Skeletal muscle tissue (tissue), 4 donors: ENCODE results near the gene ANAPC7. TPM values are rescaled to one million over a fixed set of nuclear protein-coding genes. Genes with fewer than 3 reads are reported as not detected.
"Not testable (repeated sequence)": the region's sequence is repeated elsewhere in the genome, so short reads cannot be mapped to it uniquely, and the experiment has no call there.

Experiments used
- H3K27ac ChIP-seq: one replicate; pipeline ENCODE4 v1.7.0; 2013; ENCODE audit warnings: mild to moderate bottlenecking, low read depth, low read length, inconsistent platforms
- H3K27me3 ChIP-seq, 3 donors: one replicate each; pipeline ENCODE4 v1.7.0; 2013; ENCODE audit warnings: low read length in 3 of 3; ENCODE audit not compliant: control insufficient read depth in 3 of 3, insufficient read depth in 3 of 3
- H3K36me3 ChIP-seq, 3 donors: one replicate each; pipeline ENCODE4 v1.7.0; 2013; ENCODE audit warnings: low read length in 3 of 3; ENCODE audit not compliant: control insufficient read depth in 3 of 3, insufficient read depth in 3 of 3
- H3K4me1 ChIP-seq, 3 donors: one replicate each; pipeline ENCODE4 v1.7.0; 2013; ENCODE audit warnings: low read length in 3 of 3, mild to moderate bottlenecking in 3 of 3; ENCODE audit not compliant: control insufficient read depth in 3 of 3, insufficient read depth in 3 of 3
- H3K4me3 ChIP-seq, 3 donors: one replicate each; pipeline ENCODE4 v1.7.0; 2013; ENCODE audit warnings: low read length in 3 of 3
- H3K9ac ChIP-seq, 3 donors: one replicate each; pipeline ENCODE4 v1.7.0; 2013; ENCODE audit warnings: low read length in 3 of 3, mild to moderate bottlenecking in 3 of 3, moderate library complexity in 2 of 3, low read depth in 1 of 3
- H3K9me3 ChIP-seq, 3 donors: one replicate each; pipeline ENCODE4 v1.7.0; 2013; ENCODE audit warnings: low read length in 3 of 3; ENCODE audit not compliant: control insufficient read depth in 3 of 3
- total RNA-seq: library from RNA; depleted of rRNA; stranded (reverse); fragments of >200 nt; gene quantifications from one replicate; pipeline ENCODE4 v1.2.3, GENCODE V29; 2014
- donor health status: Osteomylitis.

ANAPC7 gene
- total RNA-seq, 1 donor from 2014 or later, result 38.6 TPM

DNA sequence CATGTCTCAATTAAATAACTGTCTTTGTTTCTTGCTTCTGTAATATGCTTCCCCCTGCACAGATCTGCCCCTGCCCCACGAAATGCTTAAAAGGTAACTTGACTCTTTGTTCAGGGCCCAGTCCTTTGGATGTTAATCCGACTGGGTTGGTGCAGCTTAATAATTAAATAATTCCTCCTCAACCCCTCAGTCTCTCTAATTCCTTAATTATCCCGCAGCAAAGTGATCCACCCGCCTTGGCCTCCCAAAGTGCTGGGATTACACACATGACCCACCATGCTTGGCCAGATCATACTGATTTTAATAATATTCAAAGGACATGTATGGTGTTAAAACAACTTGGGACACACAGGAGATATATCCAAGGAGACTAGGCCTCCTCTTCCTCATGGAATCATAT is 18.2 kb upstream of the ANAPC7 start:
- Histone ChIP-seq H3K27ac (no peak overlapping the region), H3K27me3 (no peaks in the 10 kb centered on the region), H3K9me3 (no peaks in the 10 kb centered on the region), H3K9ac (no peak overlapping the region), H3K36me3 (no peaks in the 10 kb centered on the region), H3K4me3 (no peak overlapping the region), H3K4me1 (no peaks in the 10 kb centered on the region)

DNA sequence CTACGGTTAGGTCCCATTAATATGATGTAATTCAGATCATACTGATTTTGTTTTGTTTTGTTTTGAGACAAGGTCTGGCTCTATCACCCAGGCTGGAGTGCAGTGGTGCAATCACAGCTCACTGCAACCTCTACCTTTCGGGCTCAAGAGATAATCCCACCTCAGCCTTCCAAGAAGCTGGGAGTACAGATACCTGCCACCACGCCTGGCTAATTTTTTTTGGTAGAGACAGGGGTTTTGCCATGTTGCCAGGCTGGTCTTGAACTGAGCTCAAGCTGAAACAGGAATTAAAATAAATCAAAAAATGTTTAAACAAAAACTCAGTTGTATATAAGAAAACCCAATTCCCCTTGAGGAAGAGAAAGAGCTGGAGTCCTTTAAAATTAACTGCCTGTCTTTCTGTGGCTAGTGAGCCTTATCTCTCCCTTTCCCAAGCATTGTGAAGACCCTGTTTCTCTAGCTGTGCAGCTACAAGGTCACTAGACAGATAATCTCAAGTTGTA is 17.7 kb upstream of the ANAPC7 start:
- Histone ChIP-seq H3K4me3 (no peak overlapping the region), H3K4me1 (no peaks in the 10 kb centered on the region), H3K9me3 (no peaks in the 10 kb centered on the region), H3K27me3 (no peaks in the 10 kb centered on the region), H3K36me3 (no peaks in the 10 kb centered on the region), H3K9ac (no peak overlapping the region), H3K27ac (no peak overlapping the region)

DNA sequence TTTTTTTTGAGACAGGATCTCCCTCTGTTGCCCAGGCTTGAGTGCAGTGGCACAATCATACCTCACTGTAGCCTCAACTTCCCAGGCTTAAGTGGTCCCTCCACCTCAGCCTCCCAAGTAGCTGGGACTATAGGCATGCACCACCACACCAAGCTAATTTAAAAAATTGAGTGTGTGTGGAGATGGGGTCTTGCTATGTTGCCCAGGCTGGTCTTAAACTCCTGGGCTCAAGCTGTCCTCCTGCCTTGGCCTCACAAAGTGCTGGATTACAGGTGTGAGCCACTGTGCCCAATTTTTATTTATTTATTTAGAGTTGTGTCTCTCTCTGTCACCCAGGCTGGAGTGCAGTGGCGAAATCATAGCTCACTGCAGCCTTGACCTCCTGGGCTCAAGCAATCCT is 17.1 kb upstream of the ANAPC7 start:
- H3K9me3 ChIP-seq, H3K36me3 ChIP-seq, H3K9ac ChIP-seq, H3K27ac ChIP-seq, H3K27me3 ChIP-seq, H3K4me1 ChIP-seq, H3K4me3 ChIP-seq: not testable (repeated sequence)

DNA sequence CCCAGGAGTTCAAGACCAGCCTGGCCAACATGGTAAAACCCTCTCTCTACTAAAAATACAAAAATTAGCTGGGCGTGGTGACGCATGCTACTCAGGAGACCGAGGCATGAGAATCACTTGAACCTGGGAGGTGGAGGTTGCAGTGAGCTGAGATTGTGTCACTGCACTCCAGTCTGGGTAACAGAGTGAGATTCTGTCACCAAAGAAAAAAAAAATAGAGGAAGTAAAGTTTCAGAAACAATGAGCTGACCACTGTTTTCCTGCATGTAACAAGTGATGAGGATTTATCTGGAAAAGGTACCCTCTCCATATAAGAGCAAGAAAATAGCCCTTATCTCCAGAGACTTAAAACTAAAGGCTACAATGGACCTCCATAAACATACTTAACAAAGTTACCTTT is 13.6 kb upstream of the ANAPC7 start:
- H3K36me3 ChIP-seq, H3K27ac ChIP-seq: not testable (repeated sequence)

DNA sequence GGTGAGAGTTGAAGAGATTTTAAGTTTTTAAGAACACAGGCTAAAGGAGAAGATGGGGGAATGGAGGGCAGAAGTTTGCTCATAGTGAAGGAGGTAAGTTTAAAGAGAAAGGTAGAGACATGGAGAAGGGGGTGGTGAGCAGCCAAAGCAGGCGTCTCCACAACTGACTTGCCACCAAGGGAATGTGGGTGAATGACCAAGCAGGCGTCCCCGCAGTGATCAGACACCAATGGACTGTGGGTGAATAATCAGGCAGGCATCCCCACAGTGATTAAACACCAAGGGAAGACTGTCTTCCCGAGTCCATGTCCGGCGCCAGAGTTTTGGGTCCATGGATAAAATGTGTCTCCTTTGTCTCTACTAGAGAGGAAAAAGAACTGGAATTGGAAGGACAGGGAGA is 6.6 kb upstream of the ANAPC7 start:
- not testable (repeated sequence) for H3K4me1 ChIP-seq, H3K4me3 ChIP-seq, H3K36me3 ChIP-seq, H3K27ac ChIP-seq, H3K27me3 ChIP-seq, H3K9ac ChIP-seq, H3K9me3 ChIP-seq

More for the DNA sequence above, 13.6 kb upstream of the ANAPC7 start:
- H3K4me3 ChIP-seq, H3K9ac ChIP-seq, H3K4me1 ChIP-seq, H3K9me3 ChIP-seq, H3K27me3 ChIP-seq: not testable (repeated sequence)

DNA sequence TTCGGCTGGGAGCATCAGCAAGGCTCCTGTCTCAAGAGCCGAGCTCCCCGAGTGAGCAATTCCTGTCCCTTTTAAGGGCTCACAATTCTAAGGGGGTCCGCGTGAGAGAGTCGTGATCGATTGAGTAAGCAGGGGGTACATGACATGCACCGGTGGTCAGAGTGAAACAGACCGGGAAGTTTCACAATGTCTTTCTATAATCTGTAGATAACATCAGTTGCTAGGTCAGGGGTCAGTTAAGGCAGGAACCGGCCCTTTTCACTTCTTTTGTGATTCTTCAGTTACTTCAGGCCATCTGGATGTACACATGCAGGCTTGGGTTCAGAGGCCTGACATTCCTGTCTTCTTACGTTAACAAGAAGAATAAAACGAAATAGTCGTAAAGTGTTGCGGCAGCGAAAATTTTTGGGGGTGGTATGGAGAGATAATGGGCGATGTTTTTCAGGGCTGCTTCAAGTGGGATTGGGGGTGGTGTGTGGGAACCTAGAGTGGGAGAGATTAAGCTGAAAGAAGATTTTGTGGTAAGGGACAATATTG is 1.7 kb upstream of the ANAPC7 start:
- H3K9me3 ChIP-seq, H3K27ac ChIP-seq, H3K9ac ChIP-seq, H3K4me3 ChIP-seq, H3K27me3 ChIP-seq: not testable (repeated sequence)
- peaks cover 9 to 18% (median 13%) of the 10 kb centered on the region in 3 donors for H3K4me1 ChIP-seq
- peaks cover 5 to 11% (median 8%) of the 10 kb centered on the region in 3 donors for H3K36me3 ChIP-seq

DNA sequence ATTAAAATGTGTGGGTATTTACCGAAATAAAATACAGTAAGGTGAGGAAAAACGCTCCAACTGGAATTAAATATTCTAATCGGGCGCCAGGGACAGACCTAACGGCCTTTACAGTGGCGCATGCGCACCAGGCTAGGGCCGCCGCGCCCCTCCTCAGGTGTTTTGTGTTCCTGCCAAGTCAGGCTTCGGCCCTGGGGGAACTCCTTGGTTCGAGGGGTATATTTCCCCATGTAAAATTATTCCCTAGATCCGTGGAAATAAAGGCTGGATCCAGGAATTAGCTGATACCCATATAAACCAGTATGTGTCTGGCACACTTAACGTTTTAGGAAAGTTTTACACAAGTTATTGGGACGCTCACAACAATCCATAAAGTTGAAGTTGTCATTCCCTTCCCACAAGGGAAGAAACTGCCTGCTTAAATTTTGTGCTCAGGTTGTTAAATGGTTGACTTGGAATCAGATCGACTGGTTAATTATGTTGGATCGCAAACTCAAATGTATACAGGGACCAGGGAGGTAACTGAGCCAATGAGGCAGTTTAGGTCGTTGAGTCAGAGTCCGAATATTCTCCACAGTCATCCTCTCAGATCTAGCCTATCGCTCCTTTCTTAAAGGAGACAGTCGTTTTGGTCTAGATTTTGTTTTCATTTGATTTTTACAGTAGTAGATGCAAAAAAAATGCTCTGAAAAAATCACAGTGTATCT is 621 bp upstream of the ANAPC7 start:
- peak overlapping the region; percentile 80 to 90 (median 85) for H3K4me3 ChIP-seq
- peaks cover 9 to 18% (median 13%) of the 10 kb centered on the region in 3 donors for H3K4me1 ChIP-seq
- peak overlapping the region; percentile 86 to 88 (median 86) for H3K9ac ChIP-seq
- H3K9me3 ChIP-seq, result no peaks in the 10 kb centered on the region
- no peaks in the 10 kb centered on the region for H3K27me3 ChIP-seq
- peak overlapping the region; percentile 91 for H3K27ac ChIP-seq
- H3K36me3 ChIP-seq, result peaks cover 5 to 13% (median 8%) of the 10 kb centered on the region in 3 donors

DNA sequence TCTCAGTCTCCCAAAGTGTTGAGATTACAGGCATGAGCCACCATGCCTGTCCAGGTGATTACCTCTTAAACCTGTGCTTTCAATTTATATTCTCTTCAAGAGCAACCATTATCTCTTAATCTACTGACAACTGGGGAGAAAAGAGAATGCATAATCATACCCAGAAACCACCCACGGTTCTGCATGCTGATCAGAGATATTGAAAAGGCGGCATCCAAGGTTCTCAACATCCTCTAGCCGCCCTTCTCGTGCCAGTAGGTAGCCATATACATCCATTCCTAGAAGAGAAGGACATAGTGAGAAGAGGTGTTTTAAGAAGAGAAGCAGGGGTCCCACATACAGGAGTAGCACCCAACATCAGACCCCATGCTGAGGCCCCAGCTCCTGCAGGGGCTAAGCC is 20.8 kb downstream of the ANAPC7 start:
- H3K36me3 ChIP-seq, result peaks cover 28 to 58% (median 54%) of the 10 kb centered on the region in 3 donors

DNA sequence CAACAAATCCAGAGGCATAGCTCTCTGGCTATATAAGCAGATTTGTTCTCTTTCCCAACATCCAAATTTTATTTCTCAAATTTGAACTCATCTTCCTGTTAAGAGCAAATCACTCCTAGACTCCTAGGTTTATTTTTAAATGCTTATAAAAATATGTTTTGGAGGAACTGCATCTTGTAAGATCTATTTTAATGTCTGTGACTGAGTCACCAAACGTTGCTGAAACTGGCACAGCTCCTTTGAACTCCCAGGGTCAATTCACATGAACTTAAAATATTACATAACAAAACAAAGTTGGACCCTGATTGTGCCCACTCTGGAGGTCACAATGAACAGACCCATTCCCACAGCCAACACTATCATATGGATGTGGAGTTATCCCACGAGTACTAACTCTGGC is 23.9 kb downstream of the ANAPC7 start:
- Histone ChIP-seq H3K9ac (no peak overlapping the region), H3K27me3 (no peaks in the 10 kb centered on the region), H3K4me1 (peaks cover 5 to 11% (median 10%) of the 10 kb centered on the region in 3 donors), H3K9me3 (no peaks in the 10 kb centered on the region), H3K27ac (peak overlapping the region; percentile 50), H3K36me3 (peaks cover 30 to 53% (median 52%) of the 10 kb centered on the region in 3 donors), H3K4me3 (no peak overlapping the region)

More for the DNA sequence above, 20.8 kb downstream of the ANAPC7 start:
- Histone ChIP-seq H3K9me3 (no peaks in the 10 kb centered on the region), H3K27ac (no peak overlapping the region), H3K4me3 (no peak overlapping the region), H3K27me3 (no peaks in the 10 kb centered on the region), H3K9ac (no peak overlapping the region), H3K4me1 (peaks cover 5 to 11% (median 10%) of the 10 kb centered on the region in 3 donors)

DNA sequence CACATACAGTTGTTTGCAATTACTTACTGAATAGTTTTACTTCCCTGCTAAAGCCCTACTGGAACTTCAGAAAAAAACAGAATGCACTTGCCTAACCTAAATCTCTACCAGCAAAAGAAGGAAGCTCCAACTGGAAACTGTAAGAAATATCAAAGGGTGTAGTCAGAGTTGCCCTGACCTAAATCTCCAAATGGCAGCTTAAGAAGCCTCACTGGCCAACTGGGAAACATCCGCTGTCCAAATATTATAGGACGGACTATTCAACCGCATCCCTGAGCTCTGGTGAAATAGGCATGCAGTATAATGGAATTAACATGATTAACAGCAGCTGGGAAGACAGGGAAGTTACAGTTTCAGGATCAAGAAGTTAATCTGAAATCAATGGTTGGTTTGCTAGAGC is 24.3 kb downstream of the ANAPC7 start:
- peak overlapping the region; percentile 50 for H3K27ac ChIP-seq

More for the DNA sequence above, 24.3 kb downstream of the ANAPC7 start:
- H3K9me3 ChIP-seq, result no peaks in the 10 kb centered on the region
- H3K27me3 ChIP-seq, result no peaks in the 10 kb centered on the region
- no peak overlapping the region for H3K9ac ChIP-seq
- peaks cover 7 to 13% (median 11%) of the 10 kb centered on the region in 3 donors for H3K4me1 ChIP-seq
- H3K4me3 ChIP-seq, result no peak overlapping the region
- peaks cover 32 to 55% (median 54%) of the 10 kb centered on the region in 3 donors for H3K36me3 ChIP-seq
